H9 (cell line): ENCODE data around the gene UPF3A. TPM values are rescaled to one million over a fixed set of nuclear protein-coding genes. Genes with fewer than 3 reads are reported as not detected.

ENCODE experiments used
- DNase-seq: peaks from one replicate; pipeline ENCODE4 v3.0.0-alpha.2; 2017
- H2AFZ ChIP-seq: one replicate; pipeline ENCODE4 v1.6.1; 2013; ENCODE audit warnings: mild to moderate bottlenecking, low read length, control low read depth, moderate library complexity
- H2AK5ac ChIP-seq: 2 replicates; pipeline ENCODE4 v1.6.1; 2013; ENCODE audit warnings: low read length, control low read depth, mixed read lengths; ENCODE audit not compliant: insufficient read length
- H2BK120ac ChIP-seq: one replicate; pipeline ENCODE4 v1.6.1; 2013; ENCODE audit warnings: low read depth, mild to moderate bottlenecking, low read length, control low read depth, inconsistent platforms; ENCODE audit not compliant: poor library complexity, severe bottlenecking
- H2BK12ac ChIP-seq: 2 replicates; pipeline ENCODE4 v1.6.1; 2013; ENCODE audit warnings: low read length, control low read depth, mixed read lengths, low read depth; ENCODE audit not compliant: insufficient read length
- H2BK15ac ChIP-seq: 2 replicates; pipeline ENCODE4 v1.6.1; 2013; ENCODE audit warnings: low read depth, low read length, control low read depth
- H2BK20ac ChIP-seq: one replicate; pipeline ENCODE4 v1.6.1; 2013; ENCODE audit warnings: low read depth, mild to moderate bottlenecking, low read length, control low read depth, inconsistent platforms; ENCODE audit not compliant: poor library complexity, severe bottlenecking
- H2BK5ac ChIP-seq: 2 replicates; pipeline ENCODE4 v1.6.1; 2013; ENCODE audit warnings: low read length, control low read depth, mixed read lengths; ENCODE audit not compliant: insufficient read length
- H3K14ac ChIP-seq: 2 replicates; pipeline ENCODE4 v1.6.1; 2013; ENCODE audit warnings: low read length, control low read depth; ENCODE audit not compliant: insufficient read depth
- H3K18ac ChIP-seq: 2 replicates; pipeline ENCODE4 v1.6.1; 2013; ENCODE audit warnings: low read depth, mild to moderate bottlenecking, mixed read lengths, low read length, control low read depth; ENCODE audit not compliant: insufficient read length
- H3K23ac ChIP-seq: 2 replicates; pipeline ENCODE4 v1.6.1; 2013; ENCODE audit warnings: low read length, control low read depth, mixed read lengths, low read depth; ENCODE audit not compliant: insufficient read length
- H3K23me2 ChIP-seq: 2 replicates; pipeline ENCODE4 v1.6.1; 2013; ENCODE audit warnings: low read depth, mild to moderate bottlenecking, mixed read lengths, low read length, control low read depth; ENCODE audit not compliant: insufficient read length, poor library complexity, severe bottlenecking
- H3K27ac ChIP-seq: 2 replicates; pipeline ENCODE4 v1.5.1; 2013; ENCODE audit warnings: low read length, control low read depth, mixed read lengths, low read depth; ENCODE audit not compliant: insufficient read length
- H3K27me3 ChIP-seq: 2 replicates; pipeline ENCODE4 v1.6.1; 2013; ENCODE audit warnings: low read length, control low read depth, inconsistent platforms; ENCODE audit not compliant: insufficient read depth
- H3K4ac ChIP-seq: 2 replicates; pipeline ENCODE4 v1.6.1; 2013; ENCODE audit warnings: low read depth, mild to moderate bottlenecking, control low read depth, inconsistent platforms, low read length, moderate library complexity
- H3K4me1 ChIP-seq: 2 replicates; pipeline ENCODE4 v1.6.1; 2013; ENCODE audit warnings: low read length, control low read depth, inconsistent platforms; ENCODE audit not compliant: insufficient read depth
- H3K4me2 ChIP-seq: 2 replicates; pipeline ENCODE4 v1.6.1; 2013; ENCODE audit warnings: low read length, control low read depth, mixed read lengths; ENCODE audit not compliant: insufficient read length, insufficient read depth
- H3K56ac ChIP-seq: 2 replicates; pipeline ENCODE4 v1.6.1; 2013; ENCODE audit warnings: low read depth, mild to moderate bottlenecking, mixed read lengths, low read length, control low read depth; ENCODE audit not compliant: insufficient read length
- H3K79me1 ChIP-seq: 2 replicates; pipeline ENCODE4 v1.6.1; 2013; ENCODE audit warnings: low read depth, mild to moderate bottlenecking, moderate library complexity, low read length, control low read depth, inconsistent platforms; ENCODE audit not compliant: insufficient read depth, poor library complexity, severe bottlenecking
- H3K79me2 ChIP-seq: 2 replicates; pipeline ENCODE4 v1.6.1; 2013; ENCODE audit warnings: low read length, control low read depth, inconsistent platforms; ENCODE audit not compliant: insufficient read depth
- H3K9ac ChIP-seq: 2 replicates; pipeline ENCODE4 v1.6.1; 2013; ENCODE audit warnings: low read length, control low read depth, mixed read lengths; ENCODE audit not compliant: insufficient read length; ENCODE audit errors: extremely low read depth
- H3K9me3 ChIP-seq: one replicate; pipeline ENCODE4 v1.6.1; 2013; ENCODE audit warnings: low read depth, low read length, inconsistent platforms; ENCODE audit not compliant: control insufficient read depth
- H3T11ph ChIP-seq: one replicate; pipeline ENCODE4 v1.6.1; 2013; ENCODE audit warnings: mild to moderate bottlenecking, low read length, control low read depth, inconsistent platforms
- H4K20me1 ChIP-seq: one replicate; pipeline ENCODE4 v1.6.1; 2013; ENCODE audit not compliant: control insufficient read depth, insufficient read length, insufficient read depth
- H4K5ac ChIP-seq: 2 replicates; pipeline ENCODE4 v1.6.1; 2013; ENCODE audit warnings: low read depth, mild to moderate bottlenecking, mixed read lengths, low read length, control low read depth; ENCODE audit not compliant: insufficient read length
- H4K8ac ChIP-seq: replicated peaks from 2 replicates; pipeline ENCODE4 v1.6.1; 2013; ENCODE audit warnings: low read length, control low read depth, mixed read lengths, low read depth; ENCODE audit not compliant: insufficient read length
- H4K91ac ChIP-seq: 2 replicates; pipeline ENCODE4 v1.6.1; 2013; ENCODE audit warnings: low read depth, mild to moderate bottlenecking, moderate library complexity, mixed read lengths, low read length, control low read depth; ENCODE audit not compliant: insufficient read length
- H3K27ac Mint-ChIP-seq, 3 experiments: 2 replicates in 2 of 3; 3 replicates in 1 of 3; pipeline ENCODE4 v1.8.0; 2020 to 2021; ENCODE audit warnings: mixed read lengths in 3 of 3, mild to moderate bottlenecking in 1 of 3, moderate library complexity in 1 of 3
- H3K27me3 Mint-ChIP-seq: 2 replicates; pipeline ENCODE4 v1.8.0; 2021; ENCODE audit warnings: low read depth, mild to moderate bottlenecking, moderate library complexity, mixed read lengths
- H3K36me3 Mint-ChIP-seq, 3 experiments: 2 replicates in 2 of 3; 3 replicates in 1 of 3; pipeline ENCODE4 v1.8.0; 2020 to 2021; ENCODE audit warnings: low read depth in 3 of 3, mixed read lengths in 3 of 3; ENCODE audit not compliant: insufficient read depth in 1 of 3
- H3K4me1 Mint-ChIP-seq, 2 experiments: 2 replicates each; pipeline ENCODE4 v1.8.0; 2020; ENCODE audit warnings: mixed read lengths in 2 of 2
- H3K4me3 Mint-ChIP-seq, 2 experiments: 2 replicates in 1 of 2; 3 replicates in 1 of 2; pipeline ENCODE4 v1.8.0; 2020 to 2021; ENCODE audit warnings: mild to moderate bottlenecking in 2 of 2, mixed read lengths in 2 of 2, moderate library complexity in 1 of 2
- H3K9me3 Mint-ChIP-seq, 2 experiments: 2 replicates in 1 of 2; 3 replicates in 1 of 2; pipeline ENCODE4 v1.8.0; 2020; ENCODE audit warnings: mild to moderate bottlenecking in 2 of 2, mixed read lengths in 2 of 2, moderate library complexity in 1 of 2
- CTCF ChIP-seq: fragments of 200-600 bp; sonication (generic); conservative IDR thresholded peaks from 3 replicates; pipeline ENCODE4 v1.8.0; 2021; ENCODE audit warnings: antibody characterized with exemption, mild to moderate bottlenecking
- WGBS: extraction: QIAGEN DNeasy Blood & Tissue Kit; methylation state at CpG from one replicate; pipeline ENCODE4 v1.1.7; 2013; ENCODE audit warnings: missing lambda C conversion rate, low lambda C conversion rate, mixed read lengths; ENCODE audit not compliant: insufficient read length; ENCODE audit errors: extremely low coverage; 5-methylcytosine and 5-hydroxymethylcytosine counted together
- total RNA-seq: library from RNA; stranded (reverse); gene quantifications from 2 replicates; pipeline ENCODE4 v1.2.1, GENCODE V29; 2021

Gene UPF3A
- total RNA-seq, 1 experiment from 2014 or later: 81.8 TPM

GRCh38 chr13:114231886-114232285, 49.5 kb upstream of the UPF3A start:
- H3K4me2 ChIP-seq: no peak overlapping the region
- no peak overlapping the region for H2BK5ac ChIP-seq
- H2BK120ac ChIP-seq: no peak overlapping the region
- DNase-seq: no peak
- H3K14ac ChIP-seq: no peak overlapping the region
- peaks cover 5% of the 10 kb centered on the region for H3K23me2 ChIP-seq
- WGBS: no CpG with 5 or more reads among the region's 8 CpGs
- no peak overlapping the region for H3K27ac ChIP-seq
- H3K79me1 ChIP-seq: peaks cover 2% of the 10 kb centered on the region
- no peak overlapping the region for H4K5ac ChIP-seq
- no peak overlapping the region for H3K18ac ChIP-seq
- H3K36me3 Mint-ChIP-seq: peaks cover 3 to 5% (median 4%) of the 10 kb centered on the region in 3 experiments
- H3K4me3 Mint-ChIP-seq: no peak overlapping the region
- H2BK12ac ChIP-seq: no peak overlapping the region
- H2BK15ac ChIP-seq: no peak overlapping the region
- peaks cover 0 to 4% of the 10 kb centered on the region in 2 experiments; a peak in 1 of 5 replicates for H3K9me3 Mint-ChIP-seq
- no peak overlapping the region for H2BK20ac ChIP-seq
- H3K4me1 Mint-ChIP-seq: peaks cover 69 to 75% of the 10 kb centered on the region in 2 experiments
- H4K8ac ChIP-seq: no peak overlapping the region
- no peak overlapping the region for H3K4ac ChIP-seq
- H3K9ac ChIP-seq: no peak overlapping the region
- H3K23ac ChIP-seq: no peak overlapping the region
- no peak overlapping the region for H3K27ac Mint-ChIP-seq
- no peaks in the 10 kb centered on the region for H3K27me3 ChIP-seq
- no peaks in the 10 kb centered on the region for H3K9me3 ChIP-seq
- H3T11ph ChIP-seq: no peak overlapping the region
- H2AFZ ChIP-seq: no peak overlapping the region
- TF ChIP-seq CTCF: no peak
- no peaks in the 10 kb centered on the region; the same call in none of the 2 replicates for H3K27me3 Mint-ChIP-seq
- no peak overlapping the region for H2AK5ac ChIP-seq
- H3K56ac ChIP-seq: no peak overlapping the region
- peaks cover 4% of the 10 kb centered on the region; the same call in 1 of the 2 replicates for H3K79me2 ChIP-seq
- peaks cover 16% of the 10 kb centered on the region; the same call in 1 of the 2 replicates for H3K4me1 ChIP-seq
- H4K91ac ChIP-seq: no peak overlapping the region
- no peaks in the 10 kb centered on the region for H4K20me1 ChIP-seq
